ENCODE measurements around the gene PHTF2. TPM values are rescaled to one million over a fixed set of nuclear protein-coding genes. Genes with fewer than 3 reads are reported as not detected.

Gene PHTF2
- total RNA-seq, 1 donor, result 28.6 TPM

GRCh38 chr7:77959080-77959479, 160.5 kb downstream of the PHTF2 start:
- Histone ChIP-seq H3K4me1 (ENCODE audit: insufficient read depth, low read length) (no peaks in the 10 kb centered on the region), H3K27ac (ENCODE audit: low read depth, low read length) (no peak overlapping the region), H4K20me1 (ENCODE audit: insufficient read depth, low read length) (no peaks in the 10 kb centered on the region), H3K4me2 (ENCODE audit: insufficient read depth, low read length) (no peak overlapping the region), H3K9me3 (ENCODE audit: low read depth, low read length) (no peaks in the 10 kb centered on the region), H3K79me2 (ENCODE audit: insufficient read depth, low read length) (no peaks in the 10 kb centered on the region), H3K36me3 (ENCODE audit: insufficient read depth, low read length) (no peaks in the 10 kb centered on the region), H3K4me3 (ENCODE audit: insufficient read depth, low read length) (no peak overlapping the region), H2AFZ (ENCODE audit: low read length) (no peak overlapping the region), H3K27me3 (ENCODE audit: insufficient read depth, low read length) (no peaks in the 10 kb centered on the region)
- no peak for DNase-seq (ENCODE audit: insufficient read length, low spot score, missing footprints)
- no peak for TF ChIP-seq CTCF (IDR thresholded peaks at IDR 0.05; ENCODE audit: extremely low read depth, low read depth, low read length)

GRCh38 chr7:77960336-77960735, 161.8 kb downstream of the PHTF2 start:
- Histone ChIP-seq H3K4me2 (ENCODE audit: insufficient read depth, low read length) (no peak overlapping the region), H3K4me3 (ENCODE audit: insufficient read depth, low read length) (no peak overlapping the region)

GRCh38 chr7:77967429-77967828, 168.9 kb downstream of the PHTF2 start:
- H4K20me1 ChIP-seq (ENCODE audit: insufficient read depth, low read length), result no peaks in the 10 kb centered on the region
- no peak overlapping the region for H3K4me2 ChIP-seq (ENCODE audit: insufficient read depth, low read length)
- no peak overlapping the region for H3K4me3 ChIP-seq (ENCODE audit: insufficient read depth, low read length)
- no peaks in the 10 kb centered on the region for H3K9me3 ChIP-seq (ENCODE audit: low read depth, low read length)
- H3K27ac ChIP-seq (ENCODE audit: low read depth, low read length), result no peak overlapping the region
- no peaks in the 10 kb centered on the region for H3K79me2 ChIP-seq (ENCODE audit: insufficient read depth, low read length)
- no peak for TF ChIP-seq CTCF (IDR thresholded peaks at IDR 0.05; ENCODE audit: extremely low read depth, low read depth, low read length)
- H3K36me3 ChIP-seq (ENCODE audit: insufficient read depth, low read length), result no peaks in the 10 kb centered on the region
- H3K27me3 ChIP-seq (ENCODE audit: insufficient read depth, low read length), result no peaks in the 10 kb centered on the region
- H3K4me1 ChIP-seq (ENCODE audit: insufficient read depth, low read length), result no peaks in the 10 kb centered on the region
- no peak for DNase-seq (ENCODE audit: insufficient read length, low spot score, missing footprints)
- no peak overlapping the region for H2AFZ ChIP-seq (ENCODE audit: low read length)

More at GRCh38 chr7:77960336-77960735, 161.8 kb downstream of the PHTF2 start:
- no peaks in the 10 kb centered on the region for H3K4me1 ChIP-seq (ENCODE audit: insufficient read depth, low read length)
- H3K9me3 ChIP-seq (ENCODE audit: low read depth, low read length), result no peaks in the 10 kb centered on the region
- no peaks in the 10 kb centered on the region for H3K36me3 ChIP-seq (ENCODE audit: insufficient read depth, low read length)
- H3K27me3 ChIP-seq (ENCODE audit: insufficient read depth, low read length), result no peaks in the 10 kb centered on the region
- no peaks in the 10 kb centered on the region for H3K79me2 ChIP-seq (ENCODE audit: insufficient read depth, low read length)
- no peak for TF ChIP-seq CTCF (IDR thresholded peaks at IDR 0.05; ENCODE audit: extremely low read depth, low read depth, low read length)
- H3K27ac ChIP-seq (ENCODE audit: low read depth, low read length), result no peak overlapping the region
- no peak overlapping the region for H2AFZ ChIP-seq (ENCODE audit: low read length)
- no peak for DNase-seq (ENCODE audit: insufficient read length, low spot score, missing footprints)
- H4K20me1 ChIP-seq (ENCODE audit: insufficient read depth, low read length), result no peaks in the 10 kb centered on the region

- no peak overlapping the region for H2AFZ ChIP-seq (ENCODE audit: low read length)
Observed at GRCh38 chr7:77971726-77972125, 173.2 kb downstream of the PHTF2 start.

More at GRCh38 chr7:77971726-77972125, 173.2 kb downstream of the PHTF2 start:
- Histone ChIP-seq H3K4me1 (ENCODE audit: insufficient read depth, low read length) (no peaks in the 10 kb centered on the region), H3K4me2 (ENCODE audit: insufficient read depth, low read length) (no peak overlapping the region), H3K27me3 (ENCODE audit: insufficient read depth, low read length) (no peaks in the 10 kb centered on the region), H3K36me3 (ENCODE audit: insufficient read depth, low read length) (no peaks in the 10 kb centered on the region), H3K79me2 (ENCODE audit: insufficient read depth, low read length) (no peaks in the 10 kb centered on the region), H3K4me3 (ENCODE audit: insufficient read depth, low read length) (no peak overlapping the region), H3K9me3 (ENCODE audit: low read depth, low read length) (no peaks in the 10 kb centered on the region), H4K20me1 (ENCODE audit: insufficient read depth, low read length) (no peaks in the 10 kb centered on the region), H3K27ac (ENCODE audit: low read depth, low read length) (no peak overlapping the region)
- no peak for DNase-seq (ENCODE audit: insufficient read length, low spot score, missing footprints)
- TF ChIP-seq CTCF (IDR thresholded peaks at IDR 0.05; ENCODE audit: extremely low read depth, low read depth, low read length), result no peak
